ENCODE measurements around the gene ANKRD50.

GRCh38 chr4:124703154-124703553, 9.4 kb downstream of the ANKRD50 start:
- no peak for TF ChIP-seq CTCF (IDR thresholded peaks at IDR 0.05; ENCODE audit: low read depth, low read length)
- no peak for TF ChIP-seq EZH2phosphoT487 (IDR thresholded peaks at IDR 0.05; ENCODE audit: low read depth)

Data from OCI-LY3 (cell line).